Activated naive CD4-positive, alpha-beta T cell treated with anti-CD3 and anti-CD28 coated beads, Interleukin-2, amount 50 U/mL, for 72 hours (primary cell): ENCODE results near the gene GMPR. TPM values are rescaled to one million over a fixed set of nuclear protein-coding genes. Genes with fewer than 3 reads are reported as not detected.
"Not testable (repeated sequence)": the region's sequence is repeated elsewhere in the genome, so short reads cannot be mapped to it uniquely, and the experiment has no call there.

ENCODE experiments used
- ATAC-seq, 2 donors: fragments of 150-1000 bp; cut with Tn5 transposase; 2 replicates each; pipeline ENCODE4 v1.10.0; 2021; ENCODE audit warnings: mild to moderate bottlenecking in 2 of 2, moderate library complexity in 2 of 2
- DNase-seq, 2 donors: peaks; one replicate each; pipeline ENCODE4 v3.0.0; 2021 to 2022; ENCODE audit warnings: low spot score in 2 of 2
- H3K27ac Mint-ChIP-seq, 2 donors: one replicate each; pipeline ENCODE4 v1.8.0; 2022; ENCODE audit warnings: mild to moderate bottlenecking in 2 of 2, mixed read lengths in 2 of 2
- H3K36me3 Mint-ChIP-seq, 2 donors: one replicate each; pipeline ENCODE4 v1.8.0; 2022; ENCODE audit warnings: mixed read lengths in 2 of 2
- H3K9me3 Mint-ChIP-seq, 2 donors: one replicate each; pipeline ENCODE4 v1.8.0; 2022; ENCODE audit warnings: mixed read lengths in 2 of 2
- total RNA-seq, 2 donors: library from RNA; stranded (reverse); gene quantifications; one replicate each; pipeline ENCODE4 v1.2.3, GENCODE V29; 2022

The GMPR gene
- total RNA-seq, 2 donors from 2014 or later, result 0.23 to 2.5 TPM

GRCh38 chr6:16257999-16258708 is 19.8 kb downstream of the GMPR start:
- no peak for DNase-seq
- H3K36me3 Mint-ChIP-seq, result no peaks in the 10 kb centered on the region
- H3K27ac Mint-ChIP-seq, result no peak overlapping the region
- peak; percentile 61 to 87 for ATAC-seq
- no peaks in the 10 kb centered on the region for H3K9me3 Mint-ChIP-seq

GRCh38 chr6:16258709-16259075 is 20.3 kb downstream of the GMPR start:
- H3K36me3 Mint-ChIP-seq, result no peaks in the 10 kb centered on the region
- no peak for ATAC-seq
- no peak for DNase-seq
- no peaks in the 10 kb centered on the region for H3K9me3 Mint-ChIP-seq
- no peak overlapping the region for H3K27ac Mint-ChIP-seq

GRCh38 chr6:16259604-16260003 is 21.2 kb downstream of the GMPR start:
- ATAC-seq, H3K27ac Mint-ChIP-seq, DNase-seq, H3K9me3 Mint-ChIP-seq, H3K36me3 Mint-ChIP-seq: not testable (repeated sequence)

GRCh38 chr6:16260602-16261001 is 22.2 kb downstream of the GMPR start:
- not testable (repeated sequence) for DNase-seq, H3K9me3 Mint-ChIP-seq, H3K27ac Mint-ChIP-seq, ATAC-seq, H3K36me3 Mint-ChIP-seq

- H3K9me3 Mint-ChIP-seq, H3K27ac Mint-ChIP-seq: not testable (repeated sequence)
Observed at GRCh38 chr6:16262773-16263172, 24.4 kb downstream of the GMPR start.

GRCh38 chr6:16263464-16264099 is 25.2 kb downstream of the GMPR start:
- H3K27ac Mint-ChIP-seq, DNase-seq, ATAC-seq, H3K36me3 Mint-ChIP-seq, H3K9me3 Mint-ChIP-seq: not testable (repeated sequence)

More at GRCh38 chr6:16262773-16263172, 24.4 kb downstream of the GMPR start:
- H3K36me3 Mint-ChIP-seq, ATAC-seq, DNase-seq: not testable (repeated sequence)

- H3K27ac Mint-ChIP-seq, result peak overlapping the region in 1 of 2 donors; percentile 38
- no peak for DNase-seq
- H3K9me3 Mint-ChIP-seq, result no peaks in the 10 kb centered on the region
- H3K36me3 Mint-ChIP-seq, result no peaks in the 10 kb centered on the region
- ATAC-seq, result no peak
Observed at GRCh38 chr6:16264785-16265184, 26.4 kb downstream of the GMPR start.

- DNase-seq, result no peak
- Mint-ChIP-seq H3K27ac (no peak overlapping the region), H3K36me3 (no peaks in the 10 kb centered on the region), H3K9me3 (no peaks in the 10 kb centered on the region)
- ATAC-seq, result no peak
Observed at GRCh38 chr6:16265351-16266341, 27.3 kb downstream of the GMPR start.

- DNase-seq (no peak), ATAC-seq (no peak)
- no peaks in the 10 kb centered on the region for H3K36me3 Mint-ChIP-seq
- H3K27ac Mint-ChIP-seq, result no peak overlapping the region
- H3K9me3 Mint-ChIP-seq, result no peaks in the 10 kb centered on the region
Observed at GRCh38 chr6:16267428-16268263, 29.3 kb downstream of the GMPR start.

- DNase-seq, ATAC-seq, H3K9me3 Mint-ChIP-seq, H3K27ac Mint-ChIP-seq, H3K36me3 Mint-ChIP-seq: not testable (repeated sequence)
Observed at GRCh38 chr6:16269442-16270070, 31.2 kb downstream of the GMPR start.

- ATAC-seq (no peak), DNase-seq (no peak)
- no peak overlapping the region for H3K27ac Mint-ChIP-seq
- H3K9me3 Mint-ChIP-seq, result no peaks in the 10 kb centered on the region
- no peaks in the 10 kb centered on the region for H3K36me3 Mint-ChIP-seq
Observed at GRCh38 chr6:16270178-16270794, 31.9 kb downstream of the GMPR start.

- Mint-ChIP-seq H3K27ac (no peak overlapping the region), H3K36me3 (no peaks in the 10 kb centered on the region), H3K9me3 (no peaks in the 10 kb centered on the region)
- ATAC-seq (no peak), DNase-seq (no peak)
Observed at GRCh38 chr6:16271428-16271827, 33.0 kb downstream of the GMPR start.

- ATAC-seq (no peak), DNase-seq (no peak)
- H3K36me3 Mint-ChIP-seq, result no peaks in the 10 kb centered on the region
- H3K27ac Mint-ChIP-seq, result no peak overlapping the region
- H3K9me3 Mint-ChIP-seq, result no peaks in the 10 kb centered on the region
Observed at GRCh38 chr6:16272201-16272600, 33.8 kb downstream of the GMPR start.

GRCh38 chr6:16273256-16273655 is 34.9 kb downstream of the GMPR start:
- H3K27ac Mint-ChIP-seq, result no peak overlapping the region
- DNase-seq (no peak), ATAC-seq (no peak)

GRCh38 chr6:16274483-16274882 is 36.1 kb downstream of the GMPR start:
- DNase-seq (no peak), ATAC-seq (no peak)
- no peaks in the 10 kb centered on the region for H3K9me3 Mint-ChIP-seq
- no peaks in the 10 kb centered on the region for H3K36me3 Mint-ChIP-seq
- no peak overlapping the region for H3K27ac Mint-ChIP-seq

More at GRCh38 chr6:16273256-16273655, 34.9 kb downstream of the GMPR start:
- no peaks in the 10 kb centered on the region for H3K36me3 Mint-ChIP-seq
- no peaks in the 10 kb centered on the region for H3K9me3 Mint-ChIP-seq
